H1 (cell line): ENCODE results near the gene RHBG. TPM values are rescaled to one million over a fixed set of nuclear protein-coding genes. Genes with fewer than 3 reads are reported as not detected.

Source experiments
- HDAC2 ChIP-seq, 2 experiments: fragments of 300-600 bp in 1 of 2; sonication (generic) in 1 of 2; IDR thresholded peaks; 2 replicates each; pipeline ENCODE4 v1.6.1; 2011 to 2012; ENCODE audit warnings: low read depth in 2 of 2, low read length in 2 of 2, mild to moderate bottlenecking in 2 of 2, moderate library complexity in 2 of 2, borderline replicate concordance in 1 of 2, inconsistent platforms in 1 of 2
- polyA plus RNA-seq, 7 experiments: library from polyadenylated mRNA; depleted of rRNA in 3 of 7; stranded (reverse) in 5 of 7; unstranded in 2 of 7; fragments of >200 nt in 5 of 7; fragments of 200-250 nt in 2 of 7; gene quantifications; 1 replicate in 5 of 7; 2 replicates in 1 of 7; 4 replicates in 1 of 7; pipeline versions ENCODE4 v1.2.1 to v1.2.3, GENCODE V29; 2011 to 2013; ENCODE audit warnings: missing spikeins in 2 of 7, mixed read lengths in 2 of 7
- total RNA-seq: library from RNA; stranded (reverse); fragmentation: NEBNext Ultra II Directional; extraction: Animal tissue kit (Norgen Biotek cat#: 25700); gene quantifications from 2 replicates; pipeline ENCODE4 v1.2.1, GENCODE V29; 2021

Gene RHBG
- total and polyA plus RNA-seq, 2 of the 8 experiments (the other 6 are each of a cell fraction or from before 2014, with no cell fraction given), result 2.6 to 2.7 TPM

DNA sequence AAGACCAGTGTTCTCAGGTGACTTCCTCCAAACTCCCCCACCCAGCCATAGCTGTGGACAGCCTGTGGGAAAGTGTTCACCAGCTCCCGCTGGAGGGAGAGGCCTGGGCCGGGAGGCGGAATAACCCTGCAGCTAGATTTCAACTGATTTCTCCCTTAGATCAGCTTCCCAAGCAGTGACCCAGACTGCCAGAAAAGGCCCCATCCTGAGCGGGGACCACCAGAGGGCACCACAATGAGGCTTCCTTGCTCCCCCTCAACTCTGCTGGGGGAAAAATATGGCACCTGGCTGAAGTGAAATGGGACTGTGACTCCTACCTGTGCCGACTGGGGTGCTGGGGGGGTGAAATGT, 50.8 kb downstream of the RHBG start (continued):
- no peak for TF ChIP-seq HDAC2 (IDR thresholded peaks at IDR 0.05; ENCODE audit: borderline replicate concordance in 1 of 2, low read depth in 2 of 2, low read length in 2 of 2)
